ENCODE measurements around the gene RRAGA.
"Not testable (repeated sequence)": the region's sequence is repeated elsewhere in the genome, so short reads cannot be mapped to it uniquely, and the experiment has no call there.

GRCh38 chr9:19097431-19097830, 48.2 kb downstream of the RRAGA start:
- not testable (repeated sequence) for TF ChIP-seq CTCF (IDR thresholded peaks at IDR 0.05); TAF1 (IDR thresholded peaks at IDR 0.05; ENCODE audit: borderline replicate concordance, low read depth, low read length); IRF3 (IDR thresholded peaks at IDR 0.05; ENCODE audit: low read depth, low read length); NRF1 (IDR thresholded peaks at IDR 0.05; ENCODE audit: low read depth, low read length); MXI1 (IDR thresholded peaks at IDR 0.05; ENCODE audit: low read depth, low read length); ZBTB33 (IDR thresholded peaks at IDR 0.05; ENCODE audit: borderline replicate concordance, low read depth); EP300 (IDR thresholded peaks at IDR 0.05; ENCODE audit: borderline replicate concordance in 1 of 2, low read depth in 1 of 2, low read length in 1 of 2); JUND (IDR thresholded peaks at IDR 0.05); CHD2 (IDR thresholded peaks at IDR 0.05; ENCODE audit: low read length, partially characterized antibody); YY1 (IDR thresholded peaks at IDR 0.05; ENCODE audit: low read depth); POLR2AphosphoS5 (IDR thresholded peaks at IDR 0.05; ENCODE audit: low read depth, low read length); ELF1 (IDR thresholded peaks at IDR 0.05); SMC3 (IDR thresholded peaks at IDR 0.05; ENCODE audit: low read depth, low read length); RAD21 (IDR thresholded peaks at IDR 0.05; ENCODE audit: low read length)

All from SK-N-SH (cell line).